Spleen (tissue), 11 donors: ENCODE results near the gene FLNB. TPM values are rescaled to one million over a fixed set of nuclear protein-coding genes. Genes with fewer than 3 reads are reported as not detected.
A peak's percentile ranks its signal among the peaks of the same experiment; 100 is the strongest.

Experiments
- DNase-seq: peaks from one replicate; pipeline ENCODE4 v3.0.0-alpha.2; 2020
- H3K27ac ChIP-seq, 8 donors: fragments of 200-600 bp; sonication (generic) in 7 of 8; 1 replicate in 4 of 8; 2 replicates in 4 of 8; pipeline versions ENCODE4 v1.5.0 to v1.8.0; 2016 to 2021; ENCODE audit warnings: inconsistent platforms in 4 of 8, mild to moderate bottlenecking in 4 of 8, moderate library complexity in 1 of 8
- H3K27me3 ChIP-seq, 7 donors: fragments of 200-600 bp; sonication (generic) in 6 of 7; replicated peaks in 1 of 7; 1 replicate in 4 of 7; 2 replicates in 3 of 7; pipeline versions ENCODE4 v1.5.0 to v1.8.0; 2016 to 2021; ENCODE audit warnings: inconsistent platforms in 3 of 7, mild to moderate bottlenecking in 1 of 7
- H3K36me3 ChIP-seq, 6 donors: fragments of 200-600 bp; sonication (generic) in 5 of 6; 1 replicate in 4 of 6; 2 replicates in 2 of 6; pipeline versions ENCODE4 v1.5.0 to v1.8.0; 2016 to 2021; ENCODE audit warnings: inconsistent platforms in 2 of 6
- H3K4me1 ChIP-seq, 6 donors: fragments of 200-600 bp; sonication (generic) in 5 of 6; 1 replicate in 3 of 6; 2 replicates in 3 of 6; pipeline versions ENCODE4 v1.5.0 to v1.8.0; 2016 to 2021; ENCODE audit warnings: inconsistent platforms in 3 of 6
- H3K4me3 ChIP-seq, 8 donors: fragments of 200-600 bp; sonication (generic) in 7 of 8; 1 replicate in 4 of 8; 2 replicates in 4 of 8; pipeline versions ENCODE4 v1.5.0 to v1.8.0; 2016 to 2021; ENCODE audit warnings: inconsistent platforms in 4 of 8, mild to moderate bottlenecking in 4 of 8, moderate library complexity in 2 of 8
- H3K9me3 ChIP-seq, 8 donors: fragments of 200-600 bp; sonication (generic) in 7 of 8; 1 replicate in 4 of 8; 2 replicates in 4 of 8; pipeline versions ENCODE4 v1.5.0 to v1.8.0; 2016 to 2021; ENCODE audit warnings: inconsistent platforms in 4 of 8
- CTCF ChIP-seq, 11 experiments: fragments of 200-600 bp in 7 of 11; fragments of 450-650 bp in 4 of 11; sonication (generic) in 4 of 11; IDR thresholded peaks in 8 of 11; conservative IDR thresholded peaks in 3 of 11; 1 replicate in 7 of 11; 2 replicates in 4 of 11; pipeline versions ENCODE4 v1.4.0 to v1.8.0; 2016 to 2021; ENCODE audit warnings: antibody characterized with exemption in 11 of 11, inconsistent platforms in 4 of 11, mild to moderate bottlenecking in 1 of 11
- POLR2A ChIP-seq, 3 donors: fragments of 450-650 bp; IDR thresholded peaks; one replicate each; pipeline ENCODE4 v1.5.1; 2017; ENCODE audit warnings: antibody characterized with exemption in 3 of 3, mild to moderate bottlenecking in 1 of 3
- POLR2AphosphoS5 ChIP-seq, 3 donors: sonication (generic); formaldehyde crosslinking; IDR thresholded peaks; one replicate each; pipeline ENCODE4 v1.5.1; 2017; ENCODE audit warnings: antibody characterized with exemption in 3 of 3
- WGBS, 5 donors: extraction: QIAGEN DNeasy Blood & Tissue Kit in 3 of 5; methylation state at CpG; one replicate each; pipeline versions ENCODE4 v1.1.5 to v1.1.7; 2013 to 2018; 5-methylcytosine and 5-hydroxymethylcytosine counted together
- intact Hi-C: fragments of 100-400 bp; cut with DNase I; formaldehyde crosslinking; loops from one replicate; pipeline ENCODE4 v1.15.0; 2023; ENCODE audit warnings: low total_unique reads
- polyA plus RNA-seq, 3 donors: library from polyadenylated mRNA; stranded (reverse); fragments of 200-250 nt; gene quantifications; one replicate each; pipeline ENCODE4 v1.2.1, GENCODE V29; 2013
- total RNA-seq, 7 donors: library from RNA; depleted of rRNA in 3 of 7; stranded (reverse); fragments of >200 nt in 3 of 7; fragmentation: NEBNext Ultra II Directional in 4 of 7; extraction: Animal tissue kit (Norgen Biotek cat#: 25700) in 4 of 7; gene quantifications; one replicate each; pipeline versions ENCODE4 v1.1.0 to v1.2.1, GENCODE V29; 2016 to 2021
- donor health status: healthy with polysubstance abuse.
- donor health status: DM: no; HTN: no; CAD: no; lungs with moderate emphysema.
- donor health status: DM: no; HTN: no; CAD: no.
- donor health status: Bipolar disorder and iron deficiency.
- donor health status: healthy.
- donor health status: DM: no; HTN: no; CAD: no.
- donor health status: DM: yes; HTN: yes; CAD: no.

Gene FLNB
- total and polyA plus RNA-seq, 10 donors, result 38.9 to 163 (median 96.7) TPM

GRCh38 chr3:58164199-58164879, 156.1 kb downstream of the FLNB start:
- Histone ChIP-seq H3K9me3 (no peaks in the 10 kb centered on the region), H3K4me3 (no peak overlapping the region), H3K27me3 (no peaks in the 10 kb centered on the region), H3K27ac (peak overlapping the region in 1 of 8 donors; percentile 25), H3K36me3 (peaks cover 0 to 92% (median 28%) of the 10 kb centered on the region in 6 donors), H3K4me1 (peaks cover 0 to 17% (median 0%) of the 10 kb centered on the region in 6 donors)
- intact Hi-C loops, result no loop called here
- WGBS, 5 donors, result 78 to 93% (median 89%) methylated on average over 11 to 12 of the region's 12 CpGs
- TF ChIP-seq CTCF (IDR thresholded peaks at IDR 0.05 in 8 of 11, conservative IDR thresholded peaks at IDR 0.05 in 3 of 11) (no peak), POLR2A (IDR thresholded peaks at IDR 0.05) (no peak), POLR2AphosphoS5 (IDR thresholded peaks at IDR 0.05) (peak in 2 of 3 donors; percentile 47 to 55)
- DNase-seq, result no peak

- Histone ChIP-seq H3K36me3 (peaks cover 0 to 92% (median 31%) of the 10 kb centered on the region in 6 donors), H3K27me3 (no peaks in the 10 kb centered on the region), H3K4me3 (no peak overlapping the region), H3K4me1 (peaks cover 0 to 17% (median 0%) of the 10 kb centered on the region in 6 donors), H3K27ac (peak overlapping the region in 1 of 8 donors; percentile 25), H3K9me3 (no peaks in the 10 kb centered on the region)
- DNase-seq, result no peak
- WGBS, 5 donors, result 85 to 89% (median 89%) methylated on average over 12 to 16 of the region's 16 CpGs
- no peak for TF ChIP-seq POLR2AphosphoS5 (IDR thresholded peaks at IDR 0.05)
- TF ChIP-seq CTCF (IDR thresholded peaks at IDR 0.05 in 8 of 11, conservative IDR thresholded peaks at IDR 0.05 in 3 of 11), result no peak
- TF ChIP-seq POLR2A (IDR thresholded peaks at IDR 0.05), result no peak
- intact Hi-C loops, result no loop called here
Measured at GRCh38 chr3:58164906-58165821, 156.9 kb downstream of the FLNB start.

- DNase-seq, result no peak
- H3K4me3 ChIP-seq, result no peak overlapping the region
- no peaks in the 10 kb centered on the region for H3K9me3 ChIP-seq
- peaks cover 0 to 13% (median 0%) of the 10 kb centered on the region in 6 donors for H3K4me1 ChIP-seq
- peak overlapping the region in 1 of 8 donors; percentile 8 for H3K27ac ChIP-seq
- peaks cover 0 to 87% (median 27%) of the 10 kb centered on the region in 6 donors for H3K36me3 ChIP-seq
- WGBS, 5 donors, result 87 to 90% (median 88%) methylated on average over 11 to 16 of the region's 16 CpGs
- intact Hi-C loops, result no loop called here
- no peaks in the 10 kb centered on the region for H3K27me3 ChIP-seq
- TF ChIP-seq POLR2AphosphoS5 (IDR thresholded peaks at IDR 0.05) (peak in 2 of 3 donors; percentile 17 to 20), POLR2A (IDR thresholded peaks at IDR 0.05) (no peak), CTCF (IDR thresholded peaks at IDR 0.05 in 8 of 11, conservative IDR thresholded peaks at IDR 0.05 in 3 of 11) (peak; percentile 40 to 91 (median 84))
Measured at GRCh38 chr3:58167431-58168351, 159.5 kb downstream of the FLNB start.
